NCI-H226 (cell line): ENCODE measurements around the gene UBAC2.
A peak's percentile ranks its signal among the peaks of the same experiment; 100 is the strongest.

Source experiments
- DNase-seq: peaks from one replicate; pipeline ENCODE4 v3.0.0-alpha.2; 2015

Gene UBAC2

DNA sequence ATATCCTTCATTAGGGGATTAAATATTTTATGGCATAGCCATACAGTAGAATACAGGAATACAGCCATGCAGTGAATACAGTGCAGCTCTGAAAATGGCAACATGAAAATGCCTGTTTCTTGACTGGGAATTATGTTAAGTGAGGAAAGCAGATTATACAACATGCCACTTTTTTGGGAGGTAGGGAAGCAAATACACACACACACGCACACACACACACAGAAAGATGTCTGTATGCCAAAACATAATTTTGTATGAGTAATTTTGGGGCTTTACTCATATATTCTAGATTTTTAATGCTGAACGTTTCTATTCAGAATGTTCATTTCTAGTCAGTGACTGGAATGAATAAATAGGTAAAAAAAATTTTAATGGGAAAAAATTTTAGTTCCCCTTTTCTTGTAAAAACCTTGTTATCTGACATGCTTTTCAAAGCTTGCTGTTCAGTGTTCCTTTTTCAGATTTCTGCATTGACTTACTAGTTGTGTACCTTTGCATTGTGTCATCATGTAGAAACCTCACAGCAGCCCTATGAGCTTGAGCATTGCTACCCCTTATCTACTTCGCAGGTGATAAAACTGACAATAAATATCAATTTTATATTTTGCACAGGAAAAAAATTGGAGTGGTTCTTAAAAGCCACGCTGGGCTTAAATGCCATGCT lies 98.7 kb downstream of the UBAC2 start:
- DNase-seq: no peak

DNA sequence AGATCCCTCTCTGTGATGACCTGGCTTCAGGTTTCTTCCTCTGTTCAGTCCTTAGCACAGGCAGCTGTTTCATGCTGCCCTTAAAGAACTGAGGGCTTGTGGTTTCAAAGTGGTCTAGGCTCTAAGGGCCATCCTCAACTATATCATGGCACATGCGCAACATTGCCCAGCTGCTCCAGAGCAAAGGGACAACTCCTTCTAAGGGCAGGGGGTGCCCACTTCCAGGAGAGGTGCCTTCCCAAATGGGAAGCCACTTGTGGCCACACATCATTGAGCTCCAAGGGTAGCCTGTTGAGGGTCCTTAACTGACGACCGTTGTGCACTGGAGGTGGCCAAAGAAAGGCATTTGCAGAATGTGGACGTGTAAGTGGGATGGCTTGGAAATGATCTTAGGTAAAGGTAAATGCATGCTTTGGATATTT lies 99.3 kb downstream of the UBAC2 start:
- DNase-seq: no peak

DNA sequence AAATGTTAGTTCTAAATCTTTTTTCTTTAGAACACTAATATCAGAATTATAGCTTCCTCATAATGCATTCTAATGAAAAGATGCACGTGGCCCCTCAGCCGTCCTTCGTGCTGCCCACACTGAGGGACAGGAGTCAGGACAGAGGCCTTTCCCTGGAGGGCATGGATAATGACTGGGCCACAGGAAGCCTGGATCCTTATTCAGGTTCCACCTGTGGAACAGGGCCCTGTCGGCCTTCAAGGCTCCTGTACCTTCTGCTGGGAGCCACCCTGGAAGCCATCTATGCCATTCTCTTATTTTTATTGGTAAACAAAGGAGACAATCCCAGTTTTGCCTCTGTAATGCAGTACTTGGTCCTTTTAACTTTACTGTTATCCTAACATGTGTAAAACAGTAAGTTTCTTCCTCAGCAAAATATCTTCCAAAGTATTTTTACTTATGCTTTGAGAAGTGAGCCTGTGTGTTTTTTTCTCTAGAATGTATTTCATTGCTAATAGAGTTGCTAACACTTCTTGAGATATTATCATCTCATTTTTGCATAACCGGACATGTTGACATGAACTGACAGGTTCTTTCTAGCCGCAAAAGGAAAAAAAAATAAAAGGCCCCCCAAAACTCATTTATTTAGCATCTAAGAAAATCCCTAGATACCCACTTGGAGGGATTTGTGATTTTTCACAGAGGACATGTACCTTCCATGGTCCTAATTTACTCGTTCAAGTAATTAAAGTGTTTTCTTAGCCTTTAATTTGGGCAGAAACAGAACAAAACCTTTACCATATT lies 100.6 kb downstream of the UBAC2 start:
- DNase-seq: no peak

DNA sequence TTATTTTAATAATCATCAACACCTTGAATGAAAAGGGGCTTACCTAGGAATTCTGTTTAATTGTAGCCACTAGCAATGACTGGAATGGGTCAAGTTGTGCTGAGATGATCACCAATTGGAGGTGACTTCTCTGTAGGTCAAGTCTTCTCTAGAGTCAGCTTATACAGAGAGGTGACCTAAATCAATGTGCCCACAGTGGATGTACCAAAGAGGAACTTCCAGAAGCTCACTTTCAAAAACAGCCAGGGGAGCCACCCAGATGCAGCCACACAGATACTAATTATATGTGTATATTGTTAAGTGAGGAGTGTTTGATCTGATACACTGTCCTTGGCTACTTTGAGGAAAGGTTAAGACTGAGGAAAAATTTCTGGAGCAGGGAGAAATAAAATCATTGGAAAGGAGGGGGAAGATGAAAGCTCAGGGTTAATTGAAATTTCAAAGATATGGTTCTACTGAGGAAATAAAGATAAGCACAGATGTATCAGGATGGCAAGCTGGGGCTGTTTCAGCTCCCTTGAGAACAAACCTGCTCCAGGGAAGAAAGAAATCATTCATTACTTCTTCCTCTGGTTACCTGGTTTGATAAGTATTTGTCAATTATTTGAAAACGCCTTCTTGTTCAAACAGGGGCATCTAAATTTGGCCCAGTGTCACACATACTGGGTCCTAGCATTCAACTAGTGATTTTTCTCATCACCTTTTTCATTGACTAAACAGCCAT lies 101.4 kb downstream of the UBAC2 start:
- DNase-seq: no peak

DNA sequence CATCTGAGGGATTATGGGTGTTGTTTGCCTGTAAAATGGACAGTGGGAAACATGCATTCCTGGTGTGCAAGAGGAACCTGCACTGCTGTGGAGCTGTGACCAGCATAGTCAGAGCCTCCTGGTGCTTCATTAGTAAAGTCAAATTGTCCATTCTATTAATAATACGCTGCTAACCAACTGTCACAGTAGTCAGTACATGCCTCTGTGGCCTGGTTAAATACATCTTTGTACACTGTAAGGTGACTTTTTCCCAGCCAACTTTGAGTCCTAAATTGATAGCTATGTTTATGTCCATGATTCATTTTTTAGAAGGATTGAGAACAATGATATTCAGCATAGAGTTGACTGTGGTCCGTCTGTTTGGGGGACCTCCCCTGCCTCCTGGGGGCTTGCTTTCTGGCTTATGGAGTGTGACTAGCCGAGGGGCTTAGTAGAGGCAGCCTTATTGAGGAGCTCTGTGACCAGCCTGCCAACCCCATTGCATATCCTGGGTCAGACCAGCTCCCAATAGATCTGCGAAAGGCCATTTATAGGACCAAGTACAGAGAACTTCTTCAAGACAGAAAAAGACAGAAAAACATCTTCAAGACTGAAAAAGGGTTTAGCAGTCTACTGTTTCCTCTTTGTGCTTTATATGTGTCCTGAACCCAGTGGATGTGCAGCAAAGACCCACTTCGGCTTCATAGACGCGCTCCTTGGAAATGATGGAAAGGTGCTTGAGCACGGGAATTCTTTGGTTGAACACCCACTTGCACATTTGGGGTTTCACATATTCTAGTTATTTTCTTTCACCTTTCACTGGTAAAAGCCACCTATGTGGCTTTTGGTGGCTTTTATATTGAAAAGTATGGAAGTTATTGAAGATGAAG lies 102.2 kb downstream of the UBAC2 start:
- DNase-seq: no peak

DNA sequence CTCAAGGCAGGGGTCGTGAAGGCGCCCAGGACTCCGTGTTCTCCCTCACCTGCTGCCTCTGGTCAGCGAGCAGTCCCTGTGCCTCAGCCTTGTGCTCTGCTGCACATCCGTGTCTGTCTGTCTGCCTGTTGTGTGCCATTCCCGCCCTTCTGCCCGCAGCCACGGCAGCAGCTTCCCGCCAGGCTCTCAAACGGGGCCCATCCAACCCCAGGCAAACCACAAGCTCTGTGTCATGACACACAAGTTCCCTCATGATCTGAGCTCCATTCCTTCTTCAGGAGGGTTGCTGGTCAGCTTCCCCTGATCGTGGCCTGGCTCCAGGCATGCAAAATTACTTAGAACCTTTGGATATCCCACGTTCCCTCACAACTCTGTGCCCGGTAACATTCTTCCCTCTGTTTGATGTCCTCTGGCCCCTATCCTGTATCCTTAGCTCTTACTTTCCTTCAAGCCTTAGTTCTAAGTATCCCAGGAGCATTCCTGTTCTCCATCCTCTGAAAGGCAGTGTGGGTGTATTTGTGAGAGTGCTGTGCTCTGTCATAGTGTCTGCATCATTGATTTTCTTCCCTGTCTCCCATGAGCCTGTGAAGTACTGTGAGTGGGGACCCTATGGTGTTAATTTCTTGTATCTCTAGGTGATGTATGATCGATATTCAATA lies 103.3 kb downstream of the UBAC2 start:
- DNase-seq: no peak

DNA sequence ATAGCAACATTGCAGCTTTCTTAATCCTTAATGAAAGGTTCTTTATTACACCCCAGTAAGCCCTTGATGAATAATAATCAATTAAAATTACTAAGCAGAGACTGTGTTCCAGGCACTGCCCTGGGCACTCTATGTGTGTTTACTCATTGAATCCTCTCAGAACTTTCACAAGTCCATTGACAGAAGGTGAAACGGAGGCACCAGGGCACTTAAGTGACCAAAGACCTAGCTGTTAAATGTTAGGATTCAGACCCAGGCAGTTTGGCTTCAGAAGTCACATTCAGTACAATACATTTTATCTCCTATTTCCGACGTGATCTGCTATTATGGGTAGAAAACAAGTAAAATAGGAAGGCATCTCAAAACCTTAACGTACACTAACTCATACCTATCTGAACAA lies 103.9 kb downstream of the UBAC2 start:
- DNase-seq: no peak

DNA sequence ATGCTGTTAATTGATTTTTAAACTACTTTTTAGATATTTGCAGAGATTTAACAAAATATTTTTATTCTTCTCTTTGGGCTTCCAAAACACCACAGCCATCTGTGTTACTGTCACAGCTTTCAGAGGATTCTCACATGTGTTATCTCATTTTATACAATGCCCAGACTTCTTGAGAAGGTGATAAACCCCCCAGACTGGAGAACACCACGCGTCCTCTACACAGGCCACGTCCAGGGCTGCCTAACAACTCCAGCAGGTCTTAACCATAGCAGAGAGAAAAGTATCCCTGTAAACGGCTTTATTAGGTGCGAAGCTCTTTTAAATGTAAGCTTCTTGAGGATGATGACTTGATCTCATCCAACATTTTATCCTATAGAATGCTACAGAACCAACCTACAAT lies 104.5 kb downstream of the UBAC2 start:
- DNase-seq: no peak

DNA sequence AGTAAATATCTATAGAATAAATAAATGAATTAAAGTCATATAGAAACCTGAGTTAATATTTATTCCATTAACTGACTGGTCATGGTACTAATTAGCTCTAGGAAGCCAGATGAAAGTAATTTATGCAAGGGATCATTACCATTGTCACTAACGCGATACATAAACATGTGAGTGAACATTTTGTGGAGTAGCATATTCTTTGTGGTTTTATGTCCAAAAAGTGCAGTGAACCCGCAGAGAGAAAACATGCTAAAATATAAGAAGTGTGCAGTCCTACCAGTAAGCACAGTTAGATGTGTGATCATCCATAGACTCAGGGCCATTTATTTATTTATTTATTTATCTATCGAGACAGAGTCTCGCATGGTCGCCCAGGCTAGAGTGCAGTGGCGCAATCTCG lies 104.9 kb downstream of the UBAC2 start:
- no peak for DNase-seq

DNA sequence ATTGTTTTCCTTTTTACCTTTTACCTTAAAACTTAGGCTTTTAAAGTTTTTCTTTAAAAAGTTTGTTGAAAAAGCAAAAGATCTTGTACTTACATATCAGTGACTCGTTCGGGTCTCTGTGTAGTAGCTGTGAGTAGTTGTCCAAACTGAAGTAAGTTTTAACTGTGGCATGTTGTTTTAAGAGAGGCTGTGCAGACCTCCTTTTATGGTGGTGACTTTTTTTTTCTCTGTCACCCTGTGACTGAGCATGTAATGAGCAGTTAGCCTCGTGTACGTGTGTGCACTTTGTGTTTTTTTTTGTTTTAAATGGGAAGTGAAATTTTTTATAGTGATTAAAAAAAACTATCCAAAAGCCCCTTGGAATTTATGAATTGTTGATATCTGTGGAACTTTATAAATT lies 106.6 kb downstream of the UBAC2 start, which contains the start of gene GPR183:
GPR183 (minus strand) TSS at position 153 of the 400 bp plus-strand sequence. CDS start 11,254 bp downstream, outside the sequence.
- no peak for DNase-seq

DNA sequence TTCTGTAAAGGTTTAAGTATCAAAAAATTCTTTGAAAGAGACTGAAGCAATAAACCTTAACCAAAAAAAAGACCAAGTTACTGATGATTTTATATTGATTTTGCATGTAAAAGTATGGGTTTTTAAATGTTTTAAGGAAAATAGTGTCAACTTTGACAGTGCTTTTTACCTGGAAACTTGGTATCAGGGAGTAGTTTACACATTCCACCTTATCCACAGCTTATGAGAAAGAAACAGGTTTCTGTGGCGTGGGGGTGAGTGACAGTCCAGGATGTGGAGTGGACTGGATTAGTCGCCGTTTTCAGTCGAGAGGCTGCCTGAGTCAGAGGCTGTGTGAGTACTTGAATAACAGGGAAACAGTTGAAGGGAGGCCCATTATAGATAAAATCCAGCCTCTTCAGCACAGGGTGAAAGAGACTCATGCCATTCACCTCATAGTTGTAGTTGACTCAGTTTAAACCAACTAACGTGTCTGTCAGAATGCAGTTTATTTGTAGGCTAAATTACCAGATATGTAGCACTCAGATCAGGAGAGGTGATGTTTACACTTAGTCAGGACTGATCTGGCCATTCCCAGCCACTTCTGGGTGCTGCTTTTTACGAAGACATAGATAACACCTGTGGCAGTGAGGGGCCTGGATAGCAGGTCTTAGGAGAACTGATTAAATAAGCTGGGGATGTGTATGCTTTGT lies 107.1 kb downstream of the UBAC2 start:
- peak; percentile 77 for DNase-seq

DNA sequence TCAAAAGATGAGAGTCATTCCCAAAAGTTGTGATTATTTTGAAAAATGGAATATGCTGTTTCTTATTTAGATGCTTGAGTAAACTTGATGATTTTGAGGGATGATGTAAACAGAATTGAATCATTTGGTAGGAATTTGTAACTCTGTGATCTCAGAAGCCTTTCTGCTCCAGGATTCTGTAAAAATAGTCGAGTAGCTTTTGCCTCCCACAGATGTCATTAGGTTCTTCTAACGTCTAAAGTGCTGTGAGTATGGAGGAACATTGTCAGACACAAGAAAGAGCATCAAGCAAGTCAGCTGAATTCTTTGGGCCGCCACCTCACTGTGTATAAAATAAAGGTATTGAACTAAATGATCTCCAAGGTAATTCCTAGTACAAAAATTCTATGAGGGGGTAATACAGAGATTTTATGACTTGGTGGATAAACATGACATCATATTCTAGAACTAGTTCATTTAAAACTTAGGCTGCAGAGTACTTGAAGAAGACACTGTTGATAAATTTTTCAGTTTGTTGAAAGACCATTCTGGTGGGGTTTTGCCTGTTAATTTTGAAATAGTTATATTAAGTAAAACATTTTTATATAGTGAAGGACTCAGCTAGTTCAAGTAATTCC lies 107.9 kb downstream of the UBAC2 start:
- DNase-seq: peak; percentile 47

DNA sequence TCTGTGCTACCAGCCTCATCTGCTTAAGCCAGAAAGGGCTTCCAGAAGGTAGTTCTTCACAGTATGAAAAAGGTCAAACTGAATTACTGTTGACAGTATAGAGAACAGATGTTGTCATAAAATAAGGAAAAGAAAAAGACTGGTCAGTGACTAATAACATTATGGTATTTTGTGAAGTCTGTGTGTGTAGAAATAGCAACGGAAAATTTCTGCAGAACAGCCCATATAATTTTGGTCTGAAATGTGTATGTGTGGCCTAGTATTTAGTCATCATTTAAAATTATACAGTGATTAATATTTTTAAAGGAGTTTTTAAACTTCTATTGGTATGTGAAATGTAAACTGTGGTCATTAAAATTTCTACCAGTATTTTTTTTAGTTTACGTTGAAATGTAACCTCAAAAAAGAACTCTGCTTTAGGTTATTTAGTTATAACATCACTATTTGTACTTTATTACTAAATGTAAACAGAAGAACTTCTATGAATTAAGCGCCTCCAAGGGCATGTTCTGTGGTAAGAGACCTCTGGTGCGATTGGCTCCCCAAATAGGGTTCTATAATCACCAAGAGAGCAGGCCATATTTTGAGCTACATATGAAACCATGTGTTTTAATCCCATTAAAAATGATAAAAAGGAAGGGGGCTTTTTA lies 109.9 kb downstream of the UBAC2 start:
- DNase-seq: no peak

DNA sequence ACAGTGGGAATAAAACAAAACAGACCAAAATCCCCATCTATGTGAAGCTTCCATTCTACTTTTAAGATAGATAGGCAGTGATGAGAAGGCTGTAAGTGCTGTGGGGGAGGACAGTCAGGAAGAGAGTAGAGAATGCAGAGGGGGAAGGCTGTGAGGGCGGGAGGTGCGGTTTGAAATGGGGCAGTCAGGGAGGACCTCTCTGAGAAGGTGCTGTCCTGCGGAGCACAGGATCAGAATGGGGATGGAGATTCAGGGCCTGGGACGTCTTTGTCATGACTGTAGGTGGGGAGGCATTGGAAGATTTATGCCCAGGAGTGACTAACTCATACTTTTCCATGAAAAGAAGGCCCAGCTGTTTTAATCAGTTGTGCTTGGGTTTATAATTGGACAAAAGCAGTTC lies 110.5 kb downstream of the UBAC2 start:
- peak; percentile 18 for DNase-seq

DNA sequence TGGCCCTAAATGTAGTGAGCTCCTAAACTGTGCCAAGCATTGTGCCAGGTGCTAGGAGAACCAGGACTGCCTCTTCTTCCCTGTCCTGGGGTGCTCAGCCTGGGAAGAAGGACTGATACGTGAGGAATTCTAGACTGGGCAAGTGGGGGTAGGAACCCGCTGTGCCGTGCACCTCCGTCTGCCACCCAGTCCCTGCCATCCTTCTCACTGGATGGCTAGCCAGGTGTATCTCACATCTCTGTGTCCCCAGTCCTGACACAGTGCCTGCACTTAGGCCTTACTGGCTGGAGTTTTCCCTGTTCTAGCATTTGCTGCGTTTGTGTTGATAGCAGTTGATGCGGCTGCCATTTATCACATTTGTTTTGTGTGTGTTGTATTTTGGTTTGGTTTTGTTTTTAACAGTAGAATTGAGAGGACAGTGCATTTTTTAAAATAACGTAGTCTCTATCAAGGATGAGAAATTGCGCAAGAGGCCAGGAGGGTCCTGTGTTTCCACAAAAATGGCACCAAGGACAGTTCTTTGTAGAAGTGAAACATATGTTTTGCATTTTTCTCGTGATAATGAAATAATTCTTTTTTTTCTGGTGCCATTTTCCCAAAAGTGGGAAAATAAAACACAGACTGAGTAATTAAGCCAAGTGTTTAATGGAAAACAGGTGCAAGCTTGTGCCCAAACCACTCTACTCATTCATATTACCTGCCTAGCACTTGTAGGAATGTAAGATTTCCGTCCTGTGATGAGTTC lies 111.3 kb downstream of the UBAC2 start:
- DNase-seq: no peak

DNA sequence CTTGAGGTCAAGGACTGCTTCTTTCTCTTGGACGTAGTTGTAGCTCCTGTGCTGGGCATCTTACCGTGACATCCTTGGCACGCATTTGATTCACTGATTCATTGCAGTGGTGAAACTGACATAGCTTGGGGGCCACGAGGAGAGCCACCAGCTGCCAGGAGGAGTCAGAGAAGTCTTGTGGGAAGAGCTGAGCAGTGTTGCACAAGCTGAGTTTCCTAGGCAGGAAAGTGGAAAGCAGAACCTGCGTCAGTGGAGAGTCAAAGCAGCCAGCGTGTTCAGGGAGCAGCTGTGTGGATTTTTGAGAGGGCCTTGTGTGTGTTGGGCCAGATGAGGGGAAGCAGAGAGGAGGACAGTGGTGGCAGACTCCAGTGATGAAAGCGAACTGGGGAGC lies 111.8 kb downstream of the UBAC2 start:
- no peak for DNase-seq

DNA sequence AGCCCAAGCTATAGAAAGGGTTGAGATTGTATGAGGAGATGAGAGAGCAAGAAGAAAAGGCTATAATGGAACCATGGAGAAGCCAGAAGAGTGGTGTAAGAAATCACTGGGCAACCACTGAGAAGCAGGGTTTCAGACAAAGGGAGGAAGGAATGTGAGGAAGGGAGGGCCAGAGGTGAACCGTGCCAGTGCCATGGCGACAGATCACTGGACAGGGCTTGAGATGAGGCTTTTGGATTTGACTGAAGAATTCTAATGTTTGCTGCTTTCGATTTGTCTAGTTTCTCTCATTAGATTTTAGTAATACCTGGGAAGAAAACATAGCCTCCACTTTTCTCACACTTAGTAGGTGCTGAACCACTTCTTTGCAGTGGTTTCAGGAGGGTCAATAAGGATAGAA lies 112.8 kb downstream of the UBAC2 start:
- DNase-seq: peak; percentile 8

DNA sequence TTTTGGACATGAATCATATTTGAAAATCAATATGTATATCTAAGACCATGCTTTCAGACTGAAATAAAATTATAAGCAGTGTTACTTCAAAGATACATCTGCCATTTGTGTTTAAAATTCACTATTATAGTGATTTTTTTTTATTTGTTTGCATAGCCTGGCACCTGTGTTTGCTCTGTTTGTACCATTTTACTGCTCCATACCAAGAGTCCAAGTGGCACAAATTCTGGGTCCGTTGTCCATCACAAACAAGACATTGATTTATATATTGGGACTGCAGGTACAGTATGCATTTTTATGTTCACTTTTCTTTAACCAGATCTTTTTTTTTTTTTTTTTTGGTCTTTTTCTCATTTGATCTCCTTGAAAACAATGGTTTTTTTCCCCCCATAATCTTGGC lies 113.3 kb downstream of the UBAC2 start:
- no peak for DNase-seq

DNA sequence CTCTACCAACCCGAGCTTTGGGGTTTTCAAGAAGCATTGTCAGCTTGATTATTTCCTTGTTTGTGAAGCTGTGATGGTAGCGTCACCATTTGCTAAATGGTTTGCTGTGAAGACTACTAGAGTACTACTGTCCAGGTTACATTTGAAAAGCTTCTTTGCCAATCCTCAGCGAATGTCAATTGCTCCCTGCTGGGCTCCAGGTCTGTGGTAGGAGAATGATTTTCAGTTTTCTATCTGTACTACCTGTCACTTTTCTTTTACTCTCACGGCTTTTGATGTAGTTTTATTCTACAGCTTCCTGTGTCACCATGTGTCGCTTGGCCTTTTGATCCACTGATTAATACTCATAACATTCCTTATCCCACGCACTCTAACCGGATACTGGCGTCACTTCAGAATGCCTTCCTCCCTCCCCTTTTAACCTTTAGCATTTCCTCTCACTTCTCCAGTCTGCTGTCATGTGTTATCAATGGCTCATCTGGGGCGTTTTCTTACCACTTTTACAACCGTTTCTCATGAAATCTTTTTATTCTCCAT lies 114.1 kb downstream of the UBAC2 start:
- DNase-seq: no peak

DNA sequence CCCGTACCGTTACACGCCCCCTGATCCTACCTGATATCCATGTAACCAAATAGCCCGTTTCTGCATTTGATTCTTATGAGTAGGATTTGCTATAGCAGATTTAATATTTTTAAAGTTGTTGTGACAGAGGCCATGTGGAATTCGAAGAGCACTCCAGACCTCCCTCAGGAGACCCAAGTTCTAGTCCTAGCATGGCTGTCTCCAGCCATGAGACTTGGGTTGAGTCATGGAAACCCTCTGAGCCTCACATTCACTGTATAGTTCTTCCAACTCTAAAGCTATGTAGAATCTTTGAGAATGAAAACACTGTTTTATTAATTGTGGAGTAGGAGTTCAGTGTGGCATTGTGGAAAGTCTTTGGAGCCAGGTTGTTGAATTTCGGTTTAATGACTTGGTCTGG lies 114.5 kb downstream of the UBAC2 start:
- DNase-seq: no peak
